Mucosa of descending colon (tissue), 3 donors: ENCODE measurements around the gene ATP8B4. TPM values are rescaled to one million over a fixed set of nuclear protein-coding genes. Genes with fewer than 3 reads are reported as not detected.

ENCODE experiments used
- ATAC-seq: fragments of 200-7000 bp; cut with Tn5 transposase; one replicate; pipeline ENCODE4 v1.9.1; 2020; ENCODE audit warnings: mild to moderate bottlenecking, moderate library complexity
- DNase-seq, 3 donors: peaks; one replicate each; pipeline ENCODE4 v3.0.0-alpha.2; 2020
- H3K36me3 ChIP-seq: fragments of 200-600 bp; one replicate; pipeline ENCODE4 v1.8.0; 2021; ENCODE audit warnings: low read depth, mild to moderate bottlenecking
- H3K4me1 ChIP-seq: fragments of 200-600 bp; one replicate; pipeline ENCODE4 v1.8.0; 2021; ENCODE audit warnings: low read depth, mild to moderate bottlenecking
- H3K4me3 ChIP-seq: fragments of 200-600 bp; one replicate; pipeline ENCODE4 v1.8.0; 2021; ENCODE audit warnings: mild to moderate bottlenecking
- H3K9me3 ChIP-seq: fragments of 200-600 bp; one replicate; pipeline ENCODE4 v1.8.0; 2021; ENCODE audit warnings: mild to moderate bottlenecking
- CTCF ChIP-seq: fragments of 200-600 bp; IDR thresholded peaks from one replicate; pipeline ENCODE4 v1.8.0; 2022; ENCODE audit warnings: antibody characterized with exemption, mild to moderate bottlenecking
- intact Hi-C, 2 donors: fragments of 100-400 bp; cut with DNase I in 1 of 2; cut with micrococcal nuclease in 1 of 2; formaldehyde crosslinking; loops; one replicate each; pipeline versions ENCODE4 v1.11.0 to v1.11.1; 2022; cut with DNase I, micrococcal nuclease
- total RNA-seq, 3 donors: library from RNA; stranded (reverse); fragmentation: NEBNext Ultra II Directional in 2 of 3; extraction: Animal tissue kit (Norgen Biotek cat#: 25700) in 2 of 3; gene quantifications; one replicate each; pipeline versions ENCODE4 v1.2.1 to v1.2.4, GENCODE V29; 2021 to 2023
- donor health status: DM: no; HTN: no; CAD: no; lungs with moderate emphysema.
- donor health status: DM: no; HTN: no; CAD: no.
- donor health status: DM: no; HTN: yes; CAD: no.

Gene ATP8B4
- total RNA-seq, 3 donors from 2014 or later = 4.7 to 8.9 (median 7.4) TPM

DNA sequence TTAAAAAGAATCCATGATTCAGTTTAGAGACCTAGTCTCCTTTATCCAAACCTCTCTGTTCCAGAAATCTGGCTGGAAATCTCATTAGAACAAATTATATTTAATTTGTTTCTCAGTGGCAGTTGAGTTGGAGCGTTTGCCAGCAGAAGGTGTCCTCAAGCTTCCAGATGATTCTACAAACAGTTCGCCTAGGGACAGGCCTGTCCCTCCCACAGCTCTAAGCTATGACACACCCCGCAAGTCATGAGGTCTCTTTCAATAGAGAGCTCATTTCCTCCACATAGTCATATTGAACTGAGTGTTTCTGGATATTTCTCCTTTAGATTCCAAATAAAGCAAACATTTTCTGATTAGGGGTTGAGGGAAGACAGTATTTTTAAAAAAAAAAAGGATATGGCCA is 230.3 kb downstream of the ATP8B4 start:
- Histone ChIP-seq H3K36me3 (no peaks in the 10 kb centered on the region), H3K9me3 (no peaks in the 10 kb centered on the region), H3K4me1 (no peaks in the 10 kb centered on the region), H3K4me3 (no peak overlapping the region)
- intact Hi-C loops = no loop called here
- DNase-seq = no peak
- TF ChIP-seq CTCF = no peak
- no peak for ATAC-seq

DNA sequence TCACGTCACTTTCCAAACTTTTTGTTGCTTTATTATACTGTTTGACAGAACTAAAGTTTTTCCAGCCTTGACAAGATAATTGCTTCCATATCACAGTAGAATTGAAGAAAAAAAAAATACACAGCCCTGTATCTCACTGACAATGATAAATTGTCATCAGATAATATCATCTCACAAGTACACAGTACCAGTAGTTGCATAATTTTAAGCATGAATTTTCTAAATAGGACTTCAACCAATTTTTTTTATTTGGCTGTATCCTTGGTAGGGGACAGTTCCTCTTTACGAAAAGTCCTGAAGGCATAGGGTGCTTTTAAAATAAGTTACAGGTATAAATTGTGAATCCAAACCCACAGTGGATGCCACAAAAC is 230.7 kb downstream of the ATP8B4 start:
- no peak for DNase-seq
- Histone ChIP-seq H3K4me3 (no peak overlapping the region), H3K4me1 (no peaks in the 10 kb centered on the region), H3K36me3 (no peaks in the 10 kb centered on the region), H3K9me3 (no peaks in the 10 kb centered on the region)
- intact Hi-C loops = no loop called here
- TF ChIP-seq CTCF = no peak
- ATAC-seq = no peak

DNA sequence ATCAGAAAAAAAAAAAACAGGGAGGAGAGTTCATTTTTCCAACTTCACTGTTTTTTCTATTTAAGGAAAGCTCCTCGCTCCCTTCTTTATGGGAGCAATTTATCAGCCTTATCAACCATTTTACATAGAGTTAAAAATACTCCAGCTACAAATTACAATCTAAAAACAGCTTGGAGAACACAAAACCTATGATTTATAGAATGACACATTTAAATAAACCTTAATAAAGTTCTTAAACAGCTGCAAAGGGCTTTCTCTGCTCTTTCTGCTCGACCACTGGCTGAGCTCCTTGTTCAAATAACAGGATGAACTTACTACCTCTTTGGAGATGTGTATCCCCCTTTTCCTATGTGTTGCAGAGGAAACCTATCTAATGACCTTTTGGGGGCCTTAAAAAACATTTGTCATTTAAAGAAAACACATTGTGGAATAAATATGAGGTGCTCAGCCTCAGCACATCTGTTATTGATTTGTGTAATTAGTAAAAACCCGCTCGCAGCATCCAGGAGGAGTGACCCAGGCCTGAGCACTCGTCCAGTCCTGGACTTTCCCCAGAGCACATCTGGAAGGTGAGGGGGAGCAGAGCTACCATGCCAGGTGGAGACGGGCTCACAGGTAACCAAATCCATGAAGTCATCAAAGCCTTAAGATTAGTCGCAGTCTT is 231.2 kb downstream of the ATP8B4 start:
- TF ChIP-seq CTCF = no peak
- Histone ChIP-seq H3K4me3 (no peak overlapping the region), H3K4me1 (no peaks in the 10 kb centered on the region), H3K36me3 (no peaks in the 10 kb centered on the region), H3K9me3 (no peaks in the 10 kb centered on the region)
- DNase-seq (no peak), ATAC-seq (no peak)
- intact Hi-C loops = no loop called here

- no peak for DNase-seq
- no peak for ATAC-seq
- Histone ChIP-seq H3K4me3 (no peak overlapping the region), H3K9me3 (no peaks in the 10 kb centered on the region), H3K4me1 (no peaks in the 10 kb centered on the region), H3K36me3 (no peaks in the 10 kb centered on the region)
- TF ChIP-seq CTCF = no peak
- intact Hi-C loops = no loop called here
Measured at GRCh38 chr15:49883121-49883520, 235.9 kb downstream of the ATP8B4 start.

- H3K36me3 ChIP-seq = no peaks in the 10 kb centered on the region
- no peak for ATAC-seq
- no peak for DNase-seq
- TF ChIP-seq CTCF = no peak
- H3K4me1 ChIP-seq = no peaks in the 10 kb centered on the region
- no peak overlapping the region for H3K4me3 ChIP-seq
- intact Hi-C loops = no loop called here
- no peaks in the 10 kb centered on the region for H3K9me3 ChIP-seq
Measured at GRCh38 chr15:49881866-49882265, 237.2 kb downstream of the ATP8B4 start.

- no peak for ATAC-seq
- TF ChIP-seq CTCF = no peak
- Histone ChIP-seq H3K4me3 (no peak overlapping the region), H3K36me3 (no peaks in the 10 kb centered on the region), H3K4me1 (peaks cover under 1% of the 10 kb centered on the region), H3K9me3 (no peaks in the 10 kb centered on the region)
- DNase-seq = no peak
- intact Hi-C loops = no loop called here
Measured at GRCh38 chr15:49881433-49881832, 237.6 kb downstream of the ATP8B4 start.
